Fibroblast of the conjunctiva (primary cell): Measurements from ENCODE around the gene HPS3.
"Not testable (repeated sequence)": the region's sequence is repeated elsewhere in the genome, so short reads cannot be mapped to it uniquely, and the experiment has no call there.

Experiments used
- DNase-seq: peaks from one replicate; pipeline ENCODE4 v3.0.0-alpha.2; 2010; ENCODE audit warnings: low read depth

HPS3 gene

GRCh38 chr3:149129326-149130205 lies at the start of gene HPS3:
Gene HPS3 (plus strand): TSS chr3:149129638. CDS start chr3:149129724, 86 bp downstream.
- peak; percentile 76 for DNase-seq

GRCh38 chr3:149080011-149080698 lies 49.3 kb upstream of the HPS3 start:
- no peak for DNase-seq

- DNase-seq = peak; percentile 9
These were observed 48.7 kb upstream of the HPS3 start for GRCh38 chr3:149080699-149081091.

- no peak for DNase-seq
These were observed 47.7 kb upstream of the HPS3 start for GRCh38 chr3:149081772-149082171.

- peak; percentile 4 for DNase-seq
These were observed 43.6 kb upstream of the HPS3 start for GRCh38 chr3:149085828-149086231.

- peak; percentile 94 for DNase-seq
These were observed 43.0 kb upstream of the HPS3 start, which contains the start of gene HLTF for GRCh38 chr3:149086232-149086988. Gene HLTF (minus strand): TSS chr3:149086533. CDS start chr3:149086336, 197 bp downstream.

GRCh38 chr3:149087208-149087607 lies 42.2 kb upstream of the HPS3 start:
- no peak for DNase-seq

GRCh38 chr3:149089395-149089794 lies 40.0 kb upstream of the HPS3 start:
- DNase-seq = no peak

- DNase-seq = no peak
These were observed 39.0 kb upstream of the HPS3 start for GRCh38 chr3:149090461-149090860.

GRCh38 chr3:149090907-149091306 lies 38.5 kb upstream of the HPS3 start:
- DNase-seq = no peak

- no peak for DNase-seq
These were observed 37.5 kb upstream of the HPS3 start for GRCh38 chr3:149091983-149092382.

GRCh38 chr3:149095487-149095886 lies 34.0 kb upstream of the HPS3 start:
- no peak for DNase-seq

- not testable (repeated sequence) for DNase-seq
These were observed 31.5 kb upstream of the HPS3 start for GRCh38 chr3:149097987-149098386.

- no peak for DNase-seq
These were observed 28.3 kb upstream of the HPS3 start for GRCh38 chr3:149101154-149101553.

- no peak for DNase-seq
These were observed 27.8 kb upstream of the HPS3 start for GRCh38 chr3:149101641-149102040.

- no peak for DNase-seq
These were observed 25.0 kb upstream of the HPS3 start for GRCh38 chr3:149104484-149104883.

GRCh38 chr3:149114458-149114857 lies 15.0 kb upstream of the HPS3 start:
- DNase-seq = no peak

- DNase-seq = no peak
These were observed 14.3 kb upstream of the HPS3 start for GRCh38 chr3:149115114-149115513.

- DNase-seq = no peak
These were observed 10.7 kb upstream of the HPS3 start for GRCh38 chr3:149118724-149119123.

- DNase-seq = no peak
These were observed 10.0 kb upstream of the HPS3 start for GRCh38 chr3:149119466-149119865.

GRCh38 chr3:149120051-149120972 lies 9.1 kb upstream of the HPS3 start:
- DNase-seq = peak; percentile 68
